Mucosa of descending colon (tissue), 3 donors: ENCODE results near the gene OR9Q1. TPM values are rescaled to one million over a fixed set of nuclear protein-coding genes. Genes with fewer than 3 reads are reported as not detected.

Source experiments
- ATAC-seq: fragments of 200-7000 bp; cut with Tn5 transposase; one replicate; pipeline ENCODE4 v1.9.1; 2020; ENCODE audit warnings: mild to moderate bottlenecking, moderate library complexity
- DNase-seq, 3 donors: peaks; one replicate each; pipeline ENCODE4 v3.0.0-alpha.2; 2020
- H3K36me3 ChIP-seq: fragments of 200-600 bp; one replicate; pipeline ENCODE4 v1.8.0; 2021; ENCODE audit warnings: low read depth, mild to moderate bottlenecking
- H3K4me1 ChIP-seq: fragments of 200-600 bp; one replicate; pipeline ENCODE4 v1.8.0; 2021; ENCODE audit warnings: low read depth, mild to moderate bottlenecking
- H3K4me3 ChIP-seq: fragments of 200-600 bp; one replicate; pipeline ENCODE4 v1.8.0; 2021; ENCODE audit warnings: mild to moderate bottlenecking
- H3K9me3 ChIP-seq: fragments of 200-600 bp; one replicate; pipeline ENCODE4 v1.8.0; 2021; ENCODE audit warnings: mild to moderate bottlenecking
- intact Hi-C, 2 donors: fragments of 100-400 bp; cut with DNase I in 1 of 2; cut with micrococcal nuclease in 1 of 2; formaldehyde crosslinking; loops; one replicate each; pipeline versions ENCODE4 v1.11.0 to v1.11.1; 2022; cut with DNase I, micrococcal nuclease
- total RNA-seq, 3 donors: library from RNA; stranded (reverse); fragmentation: NEBNext Ultra II Directional in 2 of 3; extraction: Animal tissue kit (Norgen Biotek cat#: 25700) in 2 of 3; gene quantifications; one replicate each; pipeline versions ENCODE4 v1.2.1 to v1.2.4, GENCODE V29; 2021 to 2023
- TF ChIP-seq, protein P1 (sequence below): fragments of 200-600 bp; IDR thresholded peaks from one replicate; pipeline ENCODE4 v1.8.0; 2022; ENCODE audit warnings: antibody characterized with exemption, mild to moderate bottlenecking
- donor health status: DM: no; HTN: no; CAD: no; lungs with moderate emphysema.
- donor health status: DM: no; HTN: no; CAD: no.
- donor health status: DM: no; HTN: yes; CAD: no.

Gene OR9Q1
- total RNA-seq, 3 donors from 2014 or later: not detected

DNA sequence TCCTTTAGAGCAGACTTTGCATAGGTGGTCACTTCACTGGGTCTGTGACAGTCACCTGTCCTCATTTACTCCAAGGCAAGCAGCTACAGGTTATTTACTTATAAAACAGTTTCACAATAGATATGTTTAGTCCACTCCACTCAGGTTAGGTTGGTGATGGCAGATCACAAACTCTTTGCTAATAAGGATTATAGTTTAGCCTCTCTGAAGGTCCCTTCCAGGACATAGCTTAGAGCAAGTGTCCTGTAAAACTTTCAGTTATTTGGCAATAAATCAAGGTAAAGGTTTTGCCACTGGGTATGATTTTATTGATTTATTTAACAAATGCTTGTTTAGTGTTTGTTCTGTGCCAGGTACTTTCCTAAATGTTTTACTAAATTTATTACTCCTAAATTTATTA lies 15.9 kb downstream of the OR9Q1 start:
- no peak for ATAC-seq
- intact Hi-C loops: no loop called here
- peaks cover 7% of the 10 kb centered on the region for H3K9me3 ChIP-seq
- H3K36me3 ChIP-seq: no peaks in the 10 kb centered on the region
- TF ChIP-seq, protein P1, sequence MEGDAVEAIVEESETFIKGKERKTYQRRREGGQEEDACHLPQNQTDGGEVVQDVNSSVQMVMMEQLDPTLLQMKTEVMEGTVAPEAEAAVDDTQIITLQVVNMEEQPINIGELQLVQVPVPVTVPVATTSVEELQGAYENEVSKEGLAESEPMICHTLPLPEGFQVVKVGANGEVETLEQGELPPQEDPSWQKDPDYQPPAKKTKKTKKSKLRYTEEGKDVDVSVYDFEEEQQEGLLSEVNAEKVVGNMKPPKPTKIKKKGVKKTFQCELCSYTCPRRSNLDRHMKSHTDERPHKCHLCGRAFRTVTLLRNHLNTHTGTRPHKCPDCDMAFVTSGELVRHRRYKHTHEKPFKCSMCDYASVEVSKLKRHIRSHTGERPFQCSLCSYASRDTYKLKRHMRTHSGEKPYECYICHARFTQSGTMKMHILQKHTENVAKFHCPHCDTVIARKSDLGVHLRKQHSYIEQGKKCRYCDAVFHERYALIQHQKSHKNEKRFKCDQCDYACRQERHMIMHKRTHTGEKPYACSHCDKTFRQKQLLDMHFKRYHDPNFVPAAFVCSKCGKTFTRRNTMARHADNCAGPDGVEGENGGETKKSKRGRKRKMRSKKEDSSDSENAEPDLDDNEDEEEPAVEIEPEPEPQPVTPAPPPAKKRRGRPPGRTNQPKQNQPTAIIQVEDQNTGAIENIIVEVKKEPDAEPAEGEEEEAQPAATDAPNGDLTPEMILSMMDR: no peak
- DNase-seq: no peak
- H3K4me3 ChIP-seq: no peak overlapping the region
- H3K4me1 ChIP-seq: no peaks in the 10 kb centered on the region

DNA sequence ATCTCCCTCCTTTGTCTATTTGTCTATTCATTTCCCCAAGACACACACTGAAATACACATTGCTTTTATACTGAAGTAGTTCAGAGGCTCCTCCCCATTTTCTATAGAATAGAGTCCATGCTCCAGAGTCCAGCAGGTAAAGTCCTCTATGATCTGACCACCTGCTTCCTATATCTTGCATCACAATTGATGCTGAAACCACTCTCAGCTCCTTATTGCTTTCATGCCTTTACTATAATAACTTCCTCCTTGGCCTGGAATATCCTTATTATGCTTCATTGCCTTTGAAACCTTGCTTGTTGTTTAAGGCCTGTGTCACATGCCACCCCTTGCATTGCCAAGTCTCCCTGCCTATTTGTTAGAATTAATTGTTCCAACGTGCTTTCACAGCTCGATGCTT lies 19.7 kb downstream of the OR9Q1 start:
- H3K9me3 ChIP-seq: no peaks in the 10 kb centered on the region
- ATAC-seq: peak; percentile 93
- no peaks in the 10 kb centered on the region for H3K36me3 ChIP-seq
- no peaks in the 10 kb centered on the region for H3K4me1 ChIP-seq
- intact Hi-C loops: no loop called here
- TF ChIP-seq, protein P1: no peak
- H3K4me3 ChIP-seq: no peak overlapping the region
- peak in 1 of 3 donors; percentile 28 for DNase-seq

DNA sequence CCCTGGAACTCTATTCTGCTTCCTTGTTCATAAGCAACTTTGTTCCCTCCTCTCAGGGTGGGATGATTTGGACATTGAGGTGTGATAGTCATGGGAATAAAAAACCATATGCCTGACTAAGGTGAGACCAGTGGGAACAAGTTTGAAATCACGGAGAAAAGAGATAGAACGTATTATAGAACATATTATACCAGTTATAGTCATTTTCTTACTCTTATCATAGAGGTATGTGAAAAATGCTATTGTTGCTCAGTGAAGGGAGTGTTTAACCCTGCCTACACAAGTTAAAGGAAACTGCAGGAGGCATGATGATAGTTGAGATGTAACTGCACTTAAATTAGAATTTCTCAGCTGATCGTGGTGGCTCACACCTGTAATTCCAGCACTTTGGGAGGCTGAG lies 22.6 kb downstream of the OR9Q1 start:
- no peaks in the 10 kb centered on the region for H3K36me3 ChIP-seq
- DNase-seq (no peak), ATAC-seq (no peak)
- intact Hi-C loops: no loop called here
- no peaks in the 10 kb centered on the region for H3K4me1 ChIP-seq
- TF ChIP-seq, protein P1: no peak
- no peak overlapping the region for H3K4me3 ChIP-seq
- H3K9me3 ChIP-seq: no peaks in the 10 kb centered on the region

DNA sequence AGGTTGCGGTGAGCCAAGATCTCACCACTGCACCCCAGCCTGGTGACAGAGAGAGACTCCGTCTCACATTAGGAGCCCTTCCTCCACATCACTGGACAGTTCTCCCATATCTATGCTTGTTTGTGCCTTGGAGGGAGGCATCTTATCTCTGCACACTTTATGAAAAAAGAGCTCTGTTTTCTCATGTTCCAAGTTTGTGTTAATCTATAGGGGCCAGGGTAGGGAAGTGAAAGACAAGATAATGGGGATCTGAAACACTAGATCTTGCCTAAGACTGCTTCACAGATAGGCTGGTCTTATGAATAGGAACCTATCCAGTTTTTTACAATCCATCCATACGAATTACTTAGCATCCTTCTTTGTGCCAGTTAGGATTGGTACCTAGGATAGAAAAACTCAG lies 24.1 kb downstream of the OR9Q1 start:
- Histone ChIP-seq H3K4me1 (no peaks in the 10 kb centered on the region), H3K9me3 (no peaks in the 10 kb centered on the region), H3K36me3 (no peaks in the 10 kb centered on the region), H3K4me3 (no peak overlapping the region)
- TF ChIP-seq, protein P1: no peak
- intact Hi-C loops: no loop called here
- DNase-seq (no peak), ATAC-seq (no peak)

DNA sequence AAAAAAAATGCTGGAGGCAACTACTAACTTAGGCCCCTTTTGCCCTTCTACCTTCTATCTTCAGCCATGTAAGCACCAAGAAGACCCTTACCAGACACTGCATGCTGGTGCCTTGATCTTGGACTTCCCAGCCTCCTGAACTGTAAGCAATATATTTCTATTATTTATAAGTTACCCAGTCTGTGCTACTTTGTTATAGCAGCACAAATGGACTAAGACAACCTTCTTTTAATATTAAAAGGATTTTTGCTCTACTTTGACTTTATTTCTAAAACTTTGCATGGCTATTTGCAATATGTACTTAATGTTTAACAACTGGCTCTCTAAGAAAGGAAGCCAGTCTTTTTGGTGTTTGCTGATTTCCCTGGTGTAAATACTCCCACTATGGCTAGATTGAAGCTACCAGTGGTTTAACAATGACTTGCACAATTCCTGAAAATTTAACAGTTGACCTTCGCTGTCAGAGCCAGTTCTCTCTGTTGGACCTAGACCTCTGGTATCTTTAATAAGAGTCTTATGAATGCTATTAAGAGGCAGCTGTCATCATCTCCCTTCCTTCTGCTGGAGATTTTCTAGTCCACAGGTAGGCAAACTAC lies 32.2 kb downstream of the OR9Q1 start:
- H3K9me3 ChIP-seq: no peaks in the 10 kb centered on the region
- no peak for DNase-seq
- intact Hi-C loops: no loop called here
- TF ChIP-seq, protein P1: no peak
- no peaks in the 10 kb centered on the region for H3K36me3 ChIP-seq
- H3K4me3 ChIP-seq: no peak overlapping the region
- no peaks in the 10 kb centered on the region for H3K4me1 ChIP-seq
- ATAC-seq: no peak

DNA sequence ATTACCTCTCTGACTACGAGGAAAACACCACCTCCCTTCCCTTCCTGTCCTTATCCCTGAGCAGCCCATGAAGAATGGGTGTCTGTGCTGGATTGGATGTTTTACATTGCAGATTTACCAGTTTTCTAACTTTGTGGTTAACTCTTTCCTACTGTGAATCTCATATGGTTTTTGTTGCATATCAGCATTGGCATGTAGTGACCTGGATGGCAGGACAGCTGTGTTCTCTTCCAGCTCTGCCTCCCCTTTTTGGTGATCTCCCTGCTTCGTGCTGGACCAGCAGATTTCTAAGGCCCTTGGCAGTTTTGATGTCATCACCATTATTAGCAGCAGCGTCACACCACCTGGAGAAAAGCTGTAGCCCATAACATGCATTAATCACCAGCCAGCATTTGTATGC lies 33.8 kb downstream of the OR9Q1 start:
- intact Hi-C loops: no loop called here
- DNase-seq (no peak), ATAC-seq (no peak)
- H3K9me3 ChIP-seq: no peaks in the 10 kb centered on the region
- H3K4me3 ChIP-seq: no peak overlapping the region
- no peaks in the 10 kb centered on the region for H3K36me3 ChIP-seq
- TF ChIP-seq, protein P1: no peak
- no peaks in the 10 kb centered on the region for H3K4me1 ChIP-seq
